NCI-H128 (cell line): Measurements from ENCODE around the gene RAB10.
"Not testable (repeated sequence)": the region's sequence is repeated elsewhere in the genome, so short reads cannot be mapped to it uniquely, and the experiment has no call there.

Experiments used
- DNase-seq: peaks from one replicate; lab custom pipeline; 2025; ENCODE audit not compliant: unreplicated experiment; lab: John Stamatoyannopoulos, UW

The RAB10 gene

DNA sequence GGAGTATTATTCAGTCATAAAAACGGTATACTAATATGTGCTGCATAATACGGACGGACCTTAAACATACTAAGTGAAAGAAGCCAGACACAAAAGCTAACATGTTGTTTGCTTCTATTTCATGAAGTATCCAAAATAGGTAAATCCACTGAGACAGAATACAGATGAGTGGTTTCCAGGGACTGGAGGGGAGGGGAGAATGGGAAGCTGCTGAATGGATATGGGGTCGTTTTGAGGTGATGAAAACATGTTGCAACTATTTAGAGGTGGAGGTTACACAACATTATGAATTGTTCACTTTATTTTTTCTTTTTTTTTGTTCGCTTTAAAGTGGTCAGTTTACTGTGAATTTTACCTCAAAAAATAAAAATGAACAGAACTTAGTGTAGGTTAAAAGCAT, 52.9 kb downstream of the RAB10 start:
- DNase-seq, result no peak

DNA sequence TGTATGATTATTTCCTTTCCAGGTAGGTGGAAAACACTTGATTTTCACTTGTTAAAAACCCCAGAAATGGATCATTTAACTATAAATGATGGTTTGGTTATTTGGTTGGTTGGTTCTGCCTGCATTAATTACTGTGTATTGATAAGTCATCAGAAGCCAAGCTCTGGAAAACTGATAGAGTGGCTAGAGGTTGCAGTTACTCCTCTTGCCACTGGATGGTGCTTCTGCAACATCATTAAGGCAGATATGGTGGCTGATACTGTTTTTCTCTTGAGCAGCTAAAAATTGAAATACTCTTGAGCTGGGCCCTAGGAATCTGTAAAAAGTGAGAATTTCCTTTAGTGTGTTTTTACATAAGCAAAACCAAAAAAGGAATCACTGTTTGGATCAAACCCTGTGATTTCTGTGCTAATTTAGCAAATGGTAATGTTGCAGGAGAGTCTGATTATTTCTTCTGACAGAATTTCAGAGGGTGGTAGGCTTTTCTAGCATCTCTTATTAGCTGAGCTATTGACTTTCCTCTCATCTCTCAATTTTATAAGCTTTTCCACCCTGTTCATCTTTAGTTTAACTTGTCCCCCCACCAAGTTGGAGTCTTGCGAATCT, 54.3 kb downstream of the RAB10 start:
- DNase-seq, result no peak

DNA sequence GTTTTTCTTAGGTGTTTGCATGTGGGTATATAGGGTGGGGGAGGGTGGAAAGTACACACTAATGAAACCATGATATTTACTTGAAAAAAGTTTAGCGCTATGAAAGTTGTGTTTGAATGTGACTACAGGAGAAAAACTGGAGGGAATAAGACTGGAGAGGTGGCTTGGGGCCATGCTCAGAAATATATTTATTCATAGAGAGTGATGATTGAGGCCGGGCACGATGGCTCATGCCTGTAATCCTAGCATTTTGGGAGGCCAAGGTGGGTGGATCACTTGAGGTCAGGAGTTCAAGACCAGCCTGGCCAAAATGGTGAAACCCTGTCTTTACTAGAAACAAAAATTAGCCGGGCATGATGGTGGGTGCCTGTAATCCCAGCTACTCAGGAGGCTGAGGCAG, 55.0 kb downstream of the RAB10 start:
- not testable (repeated sequence) for DNase-seq

DNA sequence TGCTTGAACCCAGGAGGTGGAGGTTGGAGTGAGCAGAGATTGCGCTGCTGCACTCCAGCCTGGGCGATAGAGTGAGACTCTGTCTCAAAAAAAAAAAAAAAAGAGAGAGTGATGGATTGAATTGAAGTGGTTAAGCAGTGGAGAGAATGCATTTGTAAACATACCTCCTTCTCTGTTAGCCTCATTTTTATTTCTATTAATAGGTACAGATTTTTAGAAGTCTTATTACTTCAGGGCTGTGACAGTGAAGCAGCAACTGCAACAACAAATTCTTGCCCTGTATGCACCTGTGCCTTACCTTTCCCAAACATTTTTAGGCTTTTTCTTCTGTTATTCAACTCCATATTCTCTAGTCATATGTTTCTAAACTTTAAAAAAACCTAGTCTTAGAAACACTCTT, 55.5 kb downstream of the RAB10 start:
- DNase-seq, result no peak

GRCh38 chr2:26095758-26096157, 61.9 kb downstream of the RAB10 start:
- DNase-seq, result no peak

DNA sequence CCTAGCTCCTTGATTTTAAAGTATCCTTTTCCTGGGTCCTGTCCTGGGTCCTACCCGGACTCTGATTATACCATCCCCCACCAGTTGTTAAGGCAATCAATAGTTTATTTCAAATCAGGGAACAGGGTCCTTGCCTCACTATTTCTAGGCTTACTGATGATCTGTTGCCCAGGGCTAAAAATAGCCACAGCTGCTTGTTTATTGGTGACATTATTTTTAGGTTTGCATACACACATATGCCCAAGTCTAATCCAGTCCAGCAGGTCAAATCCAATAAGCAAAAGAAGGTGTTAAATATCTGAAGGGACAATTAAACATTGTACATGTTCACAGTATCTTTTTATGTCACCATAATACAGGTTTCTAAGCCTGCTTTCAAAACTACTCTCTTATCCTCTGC, 66.0 kb downstream of the RAB10 start:
- no peak for DNase-seq

GRCh38 chr2:26100384-26100783, 66.5 kb downstream of the RAB10 start:
- DNase-seq, result no peak

DNA sequence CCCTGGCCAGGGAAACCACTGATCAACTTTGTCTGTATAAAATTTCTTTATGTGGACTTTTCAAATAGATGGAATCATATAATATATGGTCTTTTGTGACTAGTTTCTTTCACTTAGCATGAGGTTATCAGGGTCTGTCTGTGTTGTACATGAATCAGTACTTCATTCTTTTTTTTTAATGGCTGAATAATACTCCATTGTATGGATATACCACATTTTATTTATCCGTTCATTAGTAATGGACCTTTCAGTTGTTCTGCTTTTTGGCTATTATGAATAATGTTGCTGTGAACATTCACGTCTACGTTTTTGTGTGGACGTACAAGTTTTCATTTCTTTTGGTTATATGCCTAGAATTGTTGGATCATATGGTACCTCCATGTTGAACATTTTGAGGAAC, 69.9 kb downstream of the RAB10 start:
- no peak for DNase-seq

GRCh38 chr2:26108701-26109100, 74.8 kb downstream of the RAB10 start:
- DNase-seq, result not testable (repeated sequence)

GRCh38 chr2:26112201-26112600, 78.3 kb downstream of the RAB10 start:
- no peak for DNase-seq

- DNase-seq, result no peak
Measured at GRCh38 chr2:26114151-26114550, 80.3 kb downstream of the RAB10 start.

- no peak for DNase-seq
Measured at GRCh38 chr2:26118682-26119081, 84.8 kb downstream of the RAB10 start.

- no peak for DNase-seq
Measured at GRCh38 chr2:26119521-26119920, 85.6 kb downstream of the RAB10 start.

- no peak for DNase-seq
Measured at GRCh38 chr2:26122630-26123029, 88.7 kb downstream of the RAB10 start.

- DNase-seq, result no peak
Measured at GRCh38 chr2:26123426-26123825, 89.5 kb downstream of the RAB10 start.

DNA sequence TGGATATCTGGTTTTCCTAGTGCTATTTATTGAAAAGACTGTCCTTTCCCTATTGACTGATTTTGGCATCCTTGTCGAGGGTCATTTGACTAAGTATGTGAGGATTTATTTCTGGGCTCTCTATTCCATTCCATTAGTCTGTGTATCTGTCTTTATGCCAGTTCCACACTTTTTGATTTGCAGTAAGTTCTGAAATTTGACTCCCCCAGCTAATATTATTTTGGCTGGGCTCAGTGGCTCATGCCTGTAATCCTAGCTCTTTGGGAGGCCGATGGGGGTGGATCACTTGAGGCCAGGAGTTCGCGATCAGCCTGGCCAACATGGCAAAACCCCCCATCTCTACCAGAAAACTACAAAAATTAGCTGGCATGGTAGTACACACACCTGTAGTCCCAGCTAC, 92.2 kb downstream of the RAB10 start:
- DNase-seq, result no peak

GRCh38 chr2:26128176-26128575, 94.3 kb downstream of the RAB10 start:
- DNase-seq, result no peak

DNA sequence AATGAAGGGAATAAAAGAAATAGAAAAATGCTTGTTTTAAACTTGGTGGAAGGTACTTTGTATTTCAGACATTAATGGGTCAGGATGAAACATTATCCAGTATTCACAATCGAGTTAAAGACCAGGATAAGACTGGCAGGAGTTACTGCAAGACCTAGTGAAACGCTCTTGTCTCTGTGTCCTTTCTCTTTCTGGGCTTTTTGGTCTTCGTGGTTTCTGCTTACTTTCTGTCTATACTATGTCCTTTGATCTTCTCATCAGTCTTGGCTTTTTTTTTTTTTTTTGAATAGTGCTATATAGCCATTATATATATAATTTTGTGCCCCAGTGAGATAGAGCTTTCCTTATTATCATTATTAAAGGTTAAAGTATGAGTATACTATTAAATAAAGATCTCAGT, 96.9 kb downstream of the RAB10 start:
- DNase-seq, result no peak

GRCh38 chr2:26136451-26136850, 102.6 kb downstream of the RAB10 start:
- DNase-seq, result no peak

GRCh38 chr2:26139269-26140183, 105.6 kb downstream of the RAB10 start:
- DNase-seq, result no peak

DNA sequence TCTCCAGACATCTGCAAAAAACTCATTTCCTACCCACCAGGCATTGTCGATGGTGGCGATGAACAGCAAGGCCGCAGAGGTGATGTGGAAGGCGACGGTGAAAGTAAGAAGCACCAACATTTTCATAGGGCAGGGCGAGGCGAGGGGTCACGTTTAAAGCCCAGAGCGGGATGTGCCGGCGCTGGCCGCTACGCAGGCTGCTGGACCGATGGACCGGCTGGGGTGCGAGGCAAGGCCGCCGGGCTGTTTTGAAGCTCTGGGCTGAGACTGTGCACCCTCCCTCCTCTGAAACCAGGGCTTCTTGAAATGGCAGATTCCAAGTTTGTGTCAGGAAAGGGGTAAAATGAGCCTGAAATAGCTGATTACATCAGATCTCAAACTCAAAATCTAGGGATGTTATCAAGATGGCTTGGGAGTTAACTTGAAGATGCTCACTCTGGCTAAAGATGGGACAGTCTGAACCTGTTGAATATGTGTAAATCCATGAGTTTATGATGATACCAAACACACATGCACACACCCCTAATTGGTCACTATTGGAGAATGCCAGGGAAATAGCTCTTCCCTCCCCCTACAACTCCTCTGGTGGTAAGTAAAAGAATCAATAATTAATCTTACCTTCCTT, 107.4 kb downstream of the RAB10 start:
- no peak for DNase-seq

DNA sequence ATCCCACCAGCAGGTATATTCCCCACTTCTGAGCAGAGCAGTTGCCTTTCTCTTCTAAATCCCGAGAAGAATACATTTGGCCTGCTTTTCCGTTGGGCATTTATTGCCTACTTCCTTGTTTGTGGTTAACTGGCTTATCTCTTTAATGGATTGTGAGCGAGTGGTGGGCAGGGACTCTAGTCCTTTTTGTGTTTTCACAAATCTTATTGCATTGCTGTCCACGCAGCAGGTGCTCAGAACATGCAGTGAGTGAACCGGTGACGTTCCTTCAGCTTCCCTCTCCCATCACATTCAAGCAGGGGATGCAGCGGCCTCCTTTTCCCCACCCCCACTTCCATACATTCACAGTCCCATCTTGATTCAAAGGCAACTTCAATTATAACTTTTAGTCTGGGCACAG, 110.1 kb downstream of the RAB10 start:
- no peak for DNase-seq
